Lower leg skin (tissue), 3 donors: ENCODE results near the gene CCND2.

Experiments
- CTCF ChIP-seq, 3 donors: fragments of 450-650 bp; IDR thresholded peaks; one replicate each; pipeline ENCODE4 v1.5.1; 2016; ENCODE audit warnings: antibody characterized with exemption in 3 of 3, mild to moderate bottlenecking in 3 of 3, moderate library complexity in 2 of 3
- POLR2A ChIP-seq, 2 donors: fragments of 450-650 bp; IDR thresholded peaks; one replicate each; pipeline ENCODE4 v1.6.1; 2016 to 2017; ENCODE audit warnings: antibody characterized with exemption in 2 of 2, mild to moderate bottlenecking in 1 of 2, moderate library complexity in 1 of 2

DNA sequence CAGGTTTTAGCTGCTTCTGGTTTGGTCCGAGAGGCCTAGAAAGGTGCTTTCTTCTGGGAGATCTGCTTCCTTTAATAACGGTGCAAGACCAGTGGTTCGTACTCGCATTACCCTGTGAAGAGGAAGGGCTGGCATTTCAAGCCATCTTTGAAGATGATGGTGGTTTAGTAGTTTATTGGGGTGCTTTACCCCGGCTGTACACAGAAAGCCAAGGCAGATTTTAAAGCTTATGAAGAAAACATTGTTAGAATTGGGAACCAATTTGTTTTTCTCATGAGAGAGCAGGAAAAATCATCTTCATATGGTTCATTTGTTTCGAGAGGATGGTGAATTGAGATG lies 3.6 kb downstream of the CCND2 start:
- no peak for TF ChIP-seq CTCF (IDR thresholded peaks at IDR 0.05)
- no peak for TF ChIP-seq POLR2A (IDR thresholded peaks at IDR 0.05)
